Tibial artery (tissue), 4 donors: ENCODE measurements around the gene CCNB1.
"Not testable (repeated sequence)": the region's sequence is repeated elsewhere in the genome, so short reads cannot be mapped to it uniquely, and the experiment has no call there.

ENCODE experiments used
- DNase-seq, 2 donors: peaks; one replicate each; pipeline ENCODE4 v3.0.0-alpha.2; 2019
- H3K27ac ChIP-seq, 2 donors: fragments of 200-600 bp; sonication (generic) in 1 of 2; 1 replicate in 1 of 2; 2 replicates in 1 of 2; pipeline ENCODE4 v1.5.1; 2018 to 2019; ENCODE audit warnings: mild to moderate bottlenecking in 1 of 2
- H3K27me3 ChIP-seq, 2 donors: fragments of 200-600 bp; sonication (generic) in 1 of 2; one replicate each; pipeline versions ENCODE4 v1.5.1 to v1.6.0; 2016 to 2019
- H3K36me3 ChIP-seq, 3 donors: fragments of 200-600 bp; sonication (generic) in 2 of 3; one replicate each; pipeline ENCODE4 v1.5.1; 2016 to 2019; ENCODE audit warnings: mild to moderate bottlenecking in 2 of 3
- H3K4me1 ChIP-seq, 4 donors: fragments of 200-600 bp; sonication (generic) in 2 of 4; 1 replicate in 3 of 4; 2 replicates in 1 of 4; pipeline ENCODE4 v1.5.1; 2016 to 2019
- H3K4me3 ChIP-seq, 2 donors: fragments of 200-600 bp; sonication (generic) in 1 of 2; 1 replicate in 1 of 2; 2 replicates in 1 of 2; pipeline ENCODE4 v1.5.1; 2018 to 2019; ENCODE audit warnings: mild to moderate bottlenecking in 2 of 2
- H3K9me3 ChIP-seq, 3 donors: fragments of 200-600 bp; sonication (generic) in 1 of 3; one replicate each; pipeline ENCODE4 v1.5.1; 2016 to 2019
- intact Hi-C: fragments of 100-400 bp; cut with DNase I; formaldehyde crosslinking; loops from one replicate; pipeline ENCODE4 v1.15.0; 2023; ENCODE audit warnings: low total_unique reads
- TF ChIP-seq, protein P1 (sequence below), 2 experiments: fragments of 200-600 bp in 1 of 2; fragments of 450-650 bp in 1 of 2; IDR thresholded peaks; one replicate each; pipeline ENCODE4 v1.5.1; 2017 to 2019; ENCODE audit warnings: antibody characterized with exemption in 2 of 2, mild to moderate bottlenecking in 1 of 2, moderate library complexity in 1 of 2

Gene CCNB1

GRCh38 chr5:69136293-69136692 is 30.7 kb upstream of the CCNB1 start:
- no peaks in the 10 kb centered on the region for H3K4me1 ChIP-seq
- no peak overlapping the region for H3K27ac ChIP-seq
- H3K36me3 ChIP-seq, result peaks cover 7 to 31% (median 16%) of the 10 kb centered on the region in 3 donors
- H3K9me3 ChIP-seq, result no peaks in the 10 kb centered on the region
- H3K27me3 ChIP-seq, result no peaks in the 10 kb centered on the region
- no peak overlapping the region for H3K4me3 ChIP-seq
- intact Hi-C loops, result no loop called here
- no peak for DNase-seq
- TF ChIP-seq, protein P1, sequence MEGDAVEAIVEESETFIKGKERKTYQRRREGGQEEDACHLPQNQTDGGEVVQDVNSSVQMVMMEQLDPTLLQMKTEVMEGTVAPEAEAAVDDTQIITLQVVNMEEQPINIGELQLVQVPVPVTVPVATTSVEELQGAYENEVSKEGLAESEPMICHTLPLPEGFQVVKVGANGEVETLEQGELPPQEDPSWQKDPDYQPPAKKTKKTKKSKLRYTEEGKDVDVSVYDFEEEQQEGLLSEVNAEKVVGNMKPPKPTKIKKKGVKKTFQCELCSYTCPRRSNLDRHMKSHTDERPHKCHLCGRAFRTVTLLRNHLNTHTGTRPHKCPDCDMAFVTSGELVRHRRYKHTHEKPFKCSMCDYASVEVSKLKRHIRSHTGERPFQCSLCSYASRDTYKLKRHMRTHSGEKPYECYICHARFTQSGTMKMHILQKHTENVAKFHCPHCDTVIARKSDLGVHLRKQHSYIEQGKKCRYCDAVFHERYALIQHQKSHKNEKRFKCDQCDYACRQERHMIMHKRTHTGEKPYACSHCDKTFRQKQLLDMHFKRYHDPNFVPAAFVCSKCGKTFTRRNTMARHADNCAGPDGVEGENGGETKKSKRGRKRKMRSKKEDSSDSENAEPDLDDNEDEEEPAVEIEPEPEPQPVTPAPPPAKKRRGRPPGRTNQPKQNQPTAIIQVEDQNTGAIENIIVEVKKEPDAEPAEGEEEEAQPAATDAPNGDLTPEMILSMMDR (IDR thresholded peaks at IDR 0.05), result no peak

GRCh38 chr5:69137208-69137607 is 29.7 kb upstream of the CCNB1 start:
- H3K27ac ChIP-seq, H3K27me3 ChIP-seq, H3K4me1 ChIP-seq, DNase-seq, H3K4me3 ChIP-seq, intact Hi-C loops, H3K9me3 ChIP-seq: not testable (repeated sequence)
- peaks cover 6 to 22% (median 6%) of the 10 kb centered on the region in 3 donors for H3K36me3 ChIP-seq

DNA sequence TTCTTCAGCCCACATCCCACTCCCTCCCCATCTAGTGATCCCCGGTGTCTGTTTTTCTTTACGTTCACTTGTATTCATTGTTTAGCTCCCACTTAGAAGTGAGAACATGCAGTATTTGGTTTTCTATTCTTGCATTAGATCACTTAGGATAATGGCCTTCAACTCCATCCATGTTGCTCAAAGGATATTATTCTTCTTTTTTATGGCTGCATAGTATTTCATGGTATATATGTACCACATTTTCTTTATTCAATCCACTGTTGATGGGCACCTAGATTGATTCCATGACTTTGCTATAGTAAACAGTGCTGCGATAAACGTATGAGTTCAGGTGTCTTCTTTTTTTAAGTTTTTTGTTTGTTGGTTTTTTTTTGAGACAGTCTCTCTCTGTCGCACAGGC is 29.1 kb upstream of the CCNB1 start:
- H3K36me3 ChIP-seq, result peaks cover 6 to 16% (median 6%) of the 10 kb centered on the region in 3 donors
- no peaks in the 10 kb centered on the region for H3K27me3 ChIP-seq

DNA sequence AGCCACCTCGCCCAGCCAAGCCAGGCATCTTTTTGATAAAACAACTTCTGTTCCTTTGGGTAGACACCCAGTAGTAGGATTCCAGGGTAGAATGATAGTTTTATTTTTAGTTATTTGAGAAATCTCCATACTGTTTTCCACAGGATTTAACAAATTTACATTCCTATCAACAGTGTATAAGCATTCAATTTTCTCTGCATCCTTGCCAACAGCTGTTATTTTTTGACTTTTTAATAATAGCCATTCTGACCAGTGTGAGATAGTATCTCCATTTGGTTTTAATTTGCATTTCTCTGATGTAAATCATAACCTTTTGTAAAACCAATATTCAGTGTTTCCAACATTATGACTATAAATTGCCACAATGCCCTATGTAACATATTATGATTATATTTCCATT is 28.2 kb upstream of the CCNB1 start:
- TF ChIP-seq, protein P1 (IDR thresholded peaks at IDR 0.05), result no peak
- no peak overlapping the region for H3K27ac ChIP-seq
- H3K9me3 ChIP-seq, result no peaks in the 10 kb centered on the region
- no peak overlapping the region for H3K4me3 ChIP-seq
- DNase-seq, result no peak
- peaks cover 6 to 8% (median 6%) of the 10 kb centered on the region in 3 donors for H3K36me3 ChIP-seq
- H3K4me1 ChIP-seq, result no peaks in the 10 kb centered on the region
- no peaks in the 10 kb centered on the region for H3K27me3 ChIP-seq
- intact Hi-C loops, result no loop called here

More for the DNA sequence above, 29.1 kb upstream of the CCNB1 start:
- TF ChIP-seq, protein P1 (IDR thresholded peaks at IDR 0.05), result no peak
- H3K27ac ChIP-seq, result no peak overlapping the region
- no peaks in the 10 kb centered on the region for H3K4me1 ChIP-seq
- intact Hi-C loops, result no loop called here
- DNase-seq, result no peak
- H3K9me3 ChIP-seq, result no peaks in the 10 kb centered on the region
- H3K4me3 ChIP-seq, result no peak overlapping the region

- H3K36me3 ChIP-seq, H3K4me1 ChIP-seq, H3K27ac ChIP-seq, H3K27me3 ChIP-seq, H3K4me3 ChIP-seq, intact Hi-C loops, H3K9me3 ChIP-seq, DNase-seq: not testable (repeated sequence)
Observed at GRCh38 chr5:69140239-69140638, 26.7 kb upstream of the CCNB1 start.

- intact Hi-C loops, result no loop called here
- Histone ChIP-seq H3K27me3 (no peaks in the 10 kb centered on the region), H3K36me3 (no peaks in the 10 kb centered on the region), H3K4me3 (no peak overlapping the region), H3K4me1 (no peaks in the 10 kb centered on the region), H3K27ac (no peak overlapping the region), H3K9me3 (no peaks in the 10 kb centered on the region)
- no peak for DNase-seq
- TF ChIP-seq, protein P1 (IDR thresholded peaks at IDR 0.05), result no peak
Observed at GRCh38 chr5:69140827-69141226, 26.1 kb upstream of the CCNB1 start.

DNA sequence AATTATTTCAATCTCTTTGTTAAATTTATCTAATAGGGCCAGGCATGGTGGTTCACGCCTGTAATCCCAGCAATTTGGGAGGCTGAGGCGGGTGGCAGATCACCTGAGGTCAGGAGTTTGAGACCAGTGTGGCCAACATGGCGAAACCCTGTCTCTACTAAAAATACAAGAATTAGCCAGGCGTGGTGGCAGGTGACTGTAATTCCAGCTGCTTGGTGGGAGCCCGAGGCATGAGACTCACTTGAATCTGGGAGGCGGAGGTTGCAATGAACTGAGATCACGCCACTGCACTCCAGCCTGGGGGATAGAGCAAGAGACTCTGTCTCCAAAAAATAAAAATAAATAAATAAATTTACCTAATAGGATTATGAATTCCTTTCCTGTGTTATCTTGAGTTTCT is 18.4 kb upstream of the CCNB1 start:
- intact Hi-C loops, H3K9me3 ChIP-seq, DNase-seq, H3K27me3 ChIP-seq, H3K36me3 ChIP-seq, H3K4me1 ChIP-seq, H3K4me3 ChIP-seq, H3K27ac ChIP-seq: not testable (repeated sequence)
